Measurements from ENCODE around the gene LIN37.

Gene LIN37

GRCh38 chr19:35736913-35737886 lies 11.2 kb upstream of the LIN37 start:
- DNase-seq, result no peak

- DNase-seq, result no peak
These were observed 10.1 kb upstream of the LIN37 start for GRCh38 chr19:35738021-35738886.

- no peak for DNase-seq
These were observed 9.5 kb upstream of the LIN37 start for GRCh38 chr19:35738887-35739229.

- no peak for DNase-seq
These were observed 8.9 kb upstream of the LIN37 start for GRCh38 chr19:35739275-35740107.

- DNase-seq, result no peak
These were observed 8.3 kb upstream of the LIN37 start for GRCh38 chr19:35740108-35740422.

GRCh38 chr19:35740423-35741202 lies 7.8 kb upstream of the LIN37 start:
- peak; percentile 88 to 97 (median 94) for DNase-seq

GRCh38 chr19:35741203-35741515 lies 7.2 kb upstream of the LIN37 start:
- DNase-seq, result no peak

- DNase-seq, result peak in 4 of 5 experiments; percentile 49 to 88 (median 57)
These were observed 6.2 kb upstream of the LIN37 start, which contains the start of gene IGFLR1 for GRCh38 chr19:35742121-35742724. Gene IGFLR1 (minus strand): TSS chr19:35742452. CDS start chr19:35741180, 1,272 bp downstream.

- no peak for DNase-seq
These were observed 4.5 kb upstream of the LIN37 start for GRCh38 chr19:35743640-35744429.

- peak; percentile 78 to 96 (median 91) for DNase-seq
These were observed 3.7 kb upstream of the LIN37 start for GRCh38 chr19:35744430-35745327.

- DNase-seq, result peak; percentile 88 to 99 (median 95)
These were observed 2.9 kb upstream of the LIN37 start, which contains the start of the genes PSENEN and U2AF1L4 for GRCh38 chr19:35745328-35746086. Gene PSENEN (plus strand): TSS chr19:35745651. CDS start chr19:35745931, 280 bp downstream. Gene U2AF1L4 (minus strand): TSS chr19:35745418. CDS start chr19:35745391, 27 bp downstream.

- DNase-seq, result no peak
These were observed 2.3 kb upstream of the LIN37 start for GRCh38 chr19:35746087-35746462.

- DNase-seq, result no peak
These were observed 1.8 kb upstream of the LIN37 start for GRCh38 chr19:35746531-35746930.

- DNase-seq, result no peak
These were observed 1.8 kb downstream of the LIN37 start for GRCh38 chr19:35750167-35750566.

- DNase-seq, result no peak
These were observed 3.7 kb downstream of the LIN37 start for GRCh38 chr19:35751839-35752745.

GRCh38 chr19:35752746-35753350 lies 4.5 kb downstream of the LIN37 start:
- no peak for DNase-seq

Measured in T-helper 2 cell (primary cell).